ENCODE results near the gene NRL.

GRCh38 chr14:24072436-24072835 is 42.3 kb downstream of the NRL start:
- TF ChIP-seq, protein P1, sequence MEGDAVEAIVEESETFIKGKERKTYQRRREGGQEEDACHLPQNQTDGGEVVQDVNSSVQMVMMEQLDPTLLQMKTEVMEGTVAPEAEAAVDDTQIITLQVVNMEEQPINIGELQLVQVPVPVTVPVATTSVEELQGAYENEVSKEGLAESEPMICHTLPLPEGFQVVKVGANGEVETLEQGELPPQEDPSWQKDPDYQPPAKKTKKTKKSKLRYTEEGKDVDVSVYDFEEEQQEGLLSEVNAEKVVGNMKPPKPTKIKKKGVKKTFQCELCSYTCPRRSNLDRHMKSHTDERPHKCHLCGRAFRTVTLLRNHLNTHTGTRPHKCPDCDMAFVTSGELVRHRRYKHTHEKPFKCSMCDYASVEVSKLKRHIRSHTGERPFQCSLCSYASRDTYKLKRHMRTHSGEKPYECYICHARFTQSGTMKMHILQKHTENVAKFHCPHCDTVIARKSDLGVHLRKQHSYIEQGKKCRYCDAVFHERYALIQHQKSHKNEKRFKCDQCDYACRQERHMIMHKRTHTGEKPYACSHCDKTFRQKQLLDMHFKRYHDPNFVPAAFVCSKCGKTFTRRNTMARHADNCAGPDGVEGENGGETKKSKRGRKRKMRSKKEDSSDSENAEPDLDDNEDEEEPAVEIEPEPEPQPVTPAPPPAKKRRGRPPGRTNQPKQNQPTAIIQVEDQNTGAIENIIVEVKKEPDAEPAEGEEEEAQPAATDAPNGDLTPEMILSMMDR (IDR thresholded peaks at IDR 0.05) = no peak
- no peak for TF ChIP-seq EZH2 (IDR thresholded peaks at IDR 0.05)
- no peak for TF ChIP-seq EZH2phosphoT487 (IDR thresholded peaks at IDR 0.05)
